Activated CD4-positive, alpha-beta T cell treated with anti-CD3 and anti-CD28 coated beads, Interleukin-2, amount 10 ng/mL, durations not matched to agents 7 days and 5 days (primary cell): ENCODE measurements around the gene NFATC2. TPM values are rescaled to one million over a fixed set of nuclear protein-coding genes. Genes with fewer than 3 reads are reported as not detected.
"Not testable (repeated sequence)": the region's sequence is repeated elsewhere in the genome, so short reads cannot be mapped to it uniquely, and the experiment has no call there.

Experiments used
- CTCF ChIA-PET: fragments of 350-600 bp; sonication (Branson Sonifier 250); formaldehyde crosslinking; loops from one replicate; lab custom pipeline; 2021; ENCODE audit warnings: antibody characterized with exemption; lab: Charles Lee
- POLR2A ChIA-PET: fragments of 350-600 bp; sonication (Branson Sonifier 250); formaldehyde crosslinking; loops from one replicate; lab custom pipeline; 2021; ENCODE audit warnings: antibody characterized with exemption; lab: Charles Lee
- DNase-seq: peaks from one replicate; pipeline ENCODE4 v3.0.0-alpha.2; 2020
- H3K27ac Mint-ChIP-seq: one replicate; pipeline ENCODE4 v1.8.0; 2021; ENCODE audit warnings: mild to moderate bottlenecking, moderate library complexity, mixed read lengths
- H3K27me3 Mint-ChIP-seq: one replicate; pipeline ENCODE4 v1.8.0; 2021; ENCODE audit warnings: mixed read lengths
- H3K36me3 Mint-ChIP-seq: one replicate; pipeline ENCODE4 v1.8.0; 2021; ENCODE audit warnings: low read depth, mixed read lengths
- H3K4me1 Mint-ChIP-seq: one replicate; pipeline ENCODE4 v1.8.0; 2021; ENCODE audit warnings: mixed read lengths
- H3K4me3 Mint-ChIP-seq: one replicate; pipeline ENCODE4 v1.8.0; 2021; ENCODE audit warnings: mild to moderate bottlenecking, moderate library complexity, mixed read lengths
- H3K9me3 Mint-ChIP-seq: one replicate; pipeline ENCODE4 v1.8.0; 2021; ENCODE audit warnings: mixed read lengths
- total RNA-seq, 2 experiments: library from RNA; stranded (reverse); gene quantifications; one replicate each; pipeline ENCODE4 v1.2.3, GENCODE V29; 2021

The NFATC2 gene
- total RNA-seq, 2 experiments from 2014 or later = 62.0 to 68.8 TPM

DNA sequence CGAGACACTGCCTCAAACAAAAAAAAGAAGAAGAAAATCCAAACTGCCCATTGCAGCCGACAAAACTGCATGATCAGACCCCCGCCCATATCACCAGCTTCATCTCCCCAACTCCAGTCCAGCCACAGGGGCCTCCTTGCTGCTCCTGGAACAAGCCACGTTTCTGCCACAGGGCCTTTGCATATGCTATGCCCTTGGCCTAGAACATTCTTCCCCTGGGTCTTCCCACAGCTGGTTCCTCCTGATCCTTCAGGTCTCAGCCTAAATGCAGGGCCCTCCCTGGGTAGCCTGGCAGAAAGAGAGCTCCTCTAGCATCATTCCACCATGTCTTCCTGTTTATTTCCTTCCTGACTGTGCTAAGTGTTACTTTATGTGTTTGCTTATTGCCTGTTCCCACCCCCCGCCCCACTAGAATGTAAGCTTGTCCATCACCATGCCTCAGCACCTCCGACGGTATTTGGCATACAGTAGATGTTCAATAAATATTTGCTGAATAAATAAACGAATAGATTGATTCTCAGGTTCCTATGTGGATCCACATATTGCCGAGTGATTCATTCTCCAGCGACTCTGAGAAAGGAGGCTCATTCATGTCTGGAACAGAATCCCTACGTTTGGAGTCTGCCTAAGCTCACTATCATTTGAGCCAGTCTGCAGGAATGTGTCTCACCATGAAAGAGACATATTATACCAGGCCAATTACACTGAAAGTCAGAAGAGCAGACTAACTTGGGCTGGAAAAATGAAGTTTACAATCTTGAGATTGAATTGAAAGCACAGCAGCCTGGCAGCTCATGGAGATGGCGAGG lies 56.1 kb downstream of the NFATC2 start:
- Mint-ChIP-seq H3K27ac (peak overlapping the region; percentile 15), H3K4me3 (no peak overlapping the region), H3K9me3 (no peaks in the 10 kb centered on the region), H3K4me1 (peaks cover 87% of the 10 kb centered on the region), H3K27me3 (no peaks in the 10 kb centered on the region), H3K36me3 (peaks cover 86% of the 10 kb centered on the region)
- no peak for DNase-seq
- ChIA-PET POLR2A (no interaction called here), CTCF (interaction anchor here (0.8 to 1.3 kb wide), 3 partner anchors 8 to 21 kb away, joined by 3 to 4 read pairs (median 3); no protein-coding TSS in a partner anchor)

DNA sequence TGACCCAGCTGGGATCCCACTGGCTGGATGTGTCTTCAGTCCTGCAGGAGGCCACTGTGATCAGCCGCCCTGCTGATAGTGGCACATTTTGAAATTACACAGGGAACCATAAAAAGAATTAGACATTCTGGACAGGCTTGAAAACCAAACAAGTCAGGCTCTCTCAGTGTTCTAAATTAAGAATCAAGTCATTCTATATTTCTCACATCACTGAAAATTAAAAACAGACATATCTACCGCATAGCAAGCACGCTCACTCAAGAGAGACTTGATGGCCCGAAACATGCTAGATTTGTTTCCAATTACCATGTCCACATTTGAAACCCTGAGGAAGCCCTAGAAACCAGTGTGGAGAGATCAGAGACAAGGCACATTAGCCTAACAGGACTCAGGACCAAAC lies 57.7 kb downstream of the NFATC2 start:
- no peak overlapping the region for H3K4me3 Mint-ChIP-seq

DNA sequence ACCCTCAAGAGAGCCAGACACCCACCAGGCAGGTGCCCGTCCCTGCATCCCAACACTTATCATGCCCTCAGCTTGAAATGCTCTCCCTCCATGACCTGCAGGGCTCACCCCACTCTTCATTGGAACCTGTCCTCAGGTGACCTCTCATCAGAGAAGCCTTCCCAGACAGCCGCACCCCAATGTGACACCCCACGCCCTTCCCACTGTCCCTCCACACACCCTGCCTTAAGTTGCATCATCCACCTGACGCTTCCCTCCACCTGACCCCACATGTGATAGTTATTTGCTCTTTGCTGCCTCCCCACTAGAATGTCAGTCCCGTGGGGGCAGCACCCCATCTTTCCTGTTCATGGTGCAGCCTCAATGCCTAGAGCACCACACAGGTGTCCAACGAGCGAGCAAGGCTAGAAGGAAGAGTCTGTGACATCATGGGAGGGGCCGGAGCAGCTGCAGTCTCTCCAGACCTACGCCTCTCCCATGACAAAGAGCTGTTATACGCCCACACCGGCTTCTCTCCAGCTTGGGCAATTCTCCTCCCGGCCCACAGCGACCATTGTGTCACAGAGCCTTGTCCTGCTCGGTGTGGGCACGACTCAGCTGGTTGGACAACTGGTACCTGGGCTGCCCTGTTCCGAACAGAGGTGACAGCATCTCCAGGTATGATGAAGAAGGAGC lies 58.2 kb downstream of the NFATC2 start:
- H3K36me3 Mint-ChIP-seq = peaks cover 73% of the 10 kb centered on the region
- no peak for DNase-seq
- POLR2A ChIA-PET = no interaction called here
- peaks cover 88% of the 10 kb centered on the region for H3K4me1 Mint-ChIP-seq
- no peaks in the 10 kb centered on the region for H3K9me3 Mint-ChIP-seq
- H3K27ac Mint-ChIP-seq = peak overlapping the region; percentile 51
- H3K27me3 Mint-ChIP-seq = no peaks in the 10 kb centered on the region
- CTCF ChIA-PET = interaction anchor here (1.0 kb wide), 1 partner anchor 67 kb away, joined by 3 read pairs; no protein-coding TSS in a partner anchor
- H3K4me3 Mint-ChIP-seq = no peak overlapping the region

More for the DNA sequence above, 57.7 kb downstream of the NFATC2 start:
- peaks cover 76% of the 10 kb centered on the region for H3K36me3 Mint-ChIP-seq
- CTCF ChIA-PET = interaction anchor here (1.0 kb wide), 1 partner anchor 68 kb away, joined by 3 read pairs; no protein-coding TSS in a partner anchor
- H3K9me3 Mint-ChIP-seq = no peaks in the 10 kb centered on the region
- POLR2A ChIA-PET = no interaction called here
- H3K4me1 Mint-ChIP-seq = peaks cover 88% of the 10 kb centered on the region
- peak overlapping the region; percentile 54 for H3K27ac Mint-ChIP-seq
- no peak for DNase-seq
- no peaks in the 10 kb centered on the region for H3K27me3 Mint-ChIP-seq

DNA sequence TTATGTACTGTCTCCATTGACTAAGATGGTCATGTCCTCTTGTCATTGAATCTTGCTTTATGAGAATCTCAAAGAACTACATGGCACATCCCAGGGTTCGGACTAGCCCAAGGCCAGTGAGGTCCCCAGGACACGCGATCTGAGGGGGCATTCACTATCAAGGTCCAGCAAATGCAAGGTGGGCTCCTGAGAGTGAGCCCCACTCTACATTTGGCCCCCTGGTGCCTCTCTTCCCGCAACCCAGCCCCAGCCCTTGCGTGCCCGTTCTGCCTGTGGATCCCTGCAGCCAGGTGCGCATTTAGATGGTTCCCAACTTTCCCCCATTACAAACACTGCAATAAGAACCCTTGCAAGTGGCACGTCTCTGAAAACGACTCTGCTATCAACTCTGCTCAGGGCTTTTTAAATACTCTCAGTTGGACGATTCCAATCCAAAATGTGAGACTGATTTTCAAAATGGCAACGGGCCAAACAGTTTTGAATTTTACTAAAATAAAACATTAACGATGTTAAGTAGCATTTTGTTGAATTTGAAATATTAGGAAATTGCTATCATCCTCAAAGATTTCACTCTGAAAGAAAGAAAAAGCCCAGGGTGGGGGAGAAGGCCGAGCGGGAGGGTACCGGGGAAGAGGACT lies 59.6 kb downstream of the NFATC2 start:
- Mint-ChIP-seq H3K27ac (peak overlapping the region; percentile 0), H3K27me3 (no peaks in the 10 kb centered on the region), H3K9me3 (peaks cover 6% of the 10 kb centered on the region), H3K36me3 (peaks cover 75% of the 10 kb centered on the region), H3K4me3 (no peak overlapping the region), H3K4me1 (peaks cover 91% of the 10 kb centered on the region)
- CTCF ChIA-PET = interaction anchor here (1.7 kb wide), 1 partner anchor 22 kb away, joined by 4 read pairs; no protein-coding TSS in a partner anchor
- no peak for DNase-seq
- POLR2A ChIA-PET = interaction anchor here (0.6 kb wide), 1 partner anchor 52 kb away, joined by 3 read pairs; no protein-coding TSS in a partner anchor

DNA sequence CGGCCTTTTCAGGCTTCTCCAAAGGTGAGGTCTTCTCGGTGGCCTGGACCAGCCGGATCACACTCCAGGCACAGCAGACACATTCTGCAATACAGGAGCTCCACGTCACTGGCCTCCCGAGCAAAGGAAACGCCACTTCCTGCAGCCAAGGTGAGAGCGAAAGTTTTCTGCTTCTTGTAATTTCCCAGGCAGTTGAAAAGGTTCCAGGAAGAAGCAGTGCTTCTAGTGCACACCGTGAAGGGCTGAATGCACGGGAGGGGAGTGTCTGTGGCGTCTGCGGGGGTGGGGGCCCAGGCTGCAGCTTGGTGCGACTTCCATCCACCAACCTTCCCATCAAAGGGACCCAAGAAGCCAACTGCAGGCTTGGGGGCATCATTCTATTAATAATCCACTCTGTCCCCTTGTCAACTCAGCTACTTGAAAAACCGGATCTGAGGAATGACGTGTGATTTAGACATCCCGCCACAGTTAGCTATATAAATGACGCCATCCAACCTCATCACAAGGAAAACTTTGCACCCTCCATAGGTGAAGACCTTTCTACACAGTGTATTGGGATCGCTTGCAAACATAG lies 61.1 kb downstream of the NFATC2 start:
- Mint-ChIP-seq H3K4me3 (peak overlapping the region; percentile 56), H3K27ac (peak overlapping the region; percentile 87), H3K9me3 (peaks cover 12% of the 10 kb centered on the region), H3K27me3 (no peaks in the 10 kb centered on the region), H3K4me1 (peaks cover 92% of the 10 kb centered on the region), H3K36me3 (peaks cover 71% of the 10 kb centered on the region)
- ChIA-PET POLR2A (interaction anchor here (0.7 to 1.0 kb wide), 3 partner anchors 17 to 49 kb away, joined by 3 read pairs; no protein-coding TSS in a partner anchor), CTCF (interaction anchor here (1.0 to 1.7 kb wide), 7 partner anchors 10 to 688 kb away, joined by 3 to 4 read pairs (median 3); no protein-coding TSS in a partner anchor)
- peak; percentile 60 for DNase-seq

DNA sequence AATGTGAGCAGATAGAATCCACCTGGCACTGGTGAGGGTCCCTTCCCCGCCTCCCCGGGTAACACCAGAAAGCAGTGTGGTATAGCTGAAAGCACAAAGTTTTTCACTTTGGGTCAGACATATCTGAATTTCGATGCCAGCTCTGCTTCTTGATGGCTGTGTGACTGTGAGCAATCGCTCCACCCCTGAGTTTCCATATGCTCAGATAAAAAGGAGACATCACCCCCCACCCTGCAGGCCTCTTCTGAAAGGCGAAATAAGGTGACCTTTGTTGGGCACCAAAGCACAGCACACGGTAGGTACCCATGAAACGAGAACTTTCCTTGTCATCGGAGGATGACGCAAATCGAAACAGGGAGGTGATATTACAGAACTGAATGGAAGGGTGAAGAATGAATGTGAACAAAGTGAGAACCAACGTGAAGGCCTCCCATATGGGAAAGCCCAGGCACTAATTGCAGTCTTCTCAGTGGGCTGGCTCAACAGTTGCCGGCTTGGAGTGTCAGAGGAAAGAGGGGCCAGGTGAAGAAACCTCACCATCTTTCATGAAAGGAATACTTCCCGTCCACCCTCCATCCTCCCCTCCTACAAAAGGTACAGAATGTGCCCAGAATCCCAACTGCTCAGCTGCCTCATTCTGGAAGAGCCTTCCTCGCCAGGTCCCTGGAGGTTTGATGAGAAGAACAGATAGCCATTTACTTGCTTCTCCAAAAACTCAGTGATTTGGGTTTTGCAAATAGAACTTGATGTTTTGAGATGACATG lies 61.8 kb downstream of the NFATC2 start:
- POLR2A ChIA-PET = interaction anchor here (0.7 to 1.0 kb wide), 2 partner anchors 17 to 27 kb away, joined by 3 read pairs; no protein-coding TSS in a partner anchor
- H3K9me3 Mint-ChIP-seq = peaks cover 12% of the 10 kb centered on the region
- peak overlapping the region; percentile 56 for H3K4me3 Mint-ChIP-seq
- H3K27ac Mint-ChIP-seq = peak overlapping the region; percentile 87
- peaks cover 90% of the 10 kb centered on the region for H3K4me1 Mint-ChIP-seq
- CTCF ChIA-PET = interaction anchor here (1.0 to 1.7 kb wide), 5 partner anchors 9 to 687 kb away, joined by 3 to 4 read pairs (median 3); no protein-coding TSS in a partner anchor
- H3K27me3 Mint-ChIP-seq = no peaks in the 10 kb centered on the region
- DNase-seq = peak; percentile 36
- peaks cover 69% of the 10 kb centered on the region for H3K36me3 Mint-ChIP-seq

DNA sequence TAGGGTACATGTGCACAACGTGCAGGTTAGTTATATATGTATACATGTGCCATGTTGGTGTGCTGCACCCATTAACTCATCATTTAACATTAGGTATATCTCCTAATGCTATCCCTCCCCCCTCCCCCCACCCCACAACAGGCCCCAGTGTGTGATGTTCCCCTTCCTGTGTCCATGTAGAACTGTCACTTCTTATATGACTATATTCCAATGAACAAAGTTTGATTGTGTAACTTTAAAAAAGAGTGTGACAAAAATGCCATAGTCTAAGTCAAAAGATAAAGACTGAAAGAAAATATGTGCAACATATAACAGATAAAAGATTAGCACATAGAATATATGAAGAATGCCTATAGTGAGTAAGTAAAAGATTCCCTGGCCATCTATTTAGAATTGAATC lies 66.4 kb downstream of the NFATC2 start:
- DNase-seq, H3K27ac Mint-ChIP-seq, H3K4me3 Mint-ChIP-seq, POLR2A ChIA-PET, H3K27me3 Mint-ChIP-seq: not testable (repeated sequence)
- Mint-ChIP-seq H3K4me1 (peaks cover 74% of the 10 kb centered on the region), H3K9me3 (peaks cover 12% of the 10 kb centered on the region), H3K36me3 (peaks cover 69% of the 10 kb centered on the region)
- CTCF ChIA-PET = interaction anchor here (0.7 to 1.6 kb wide), 2 partner anchors 25 to 27 kb away, joined by 3 to 6 read pairs; no protein-coding TSS in a partner anchor

DNA sequence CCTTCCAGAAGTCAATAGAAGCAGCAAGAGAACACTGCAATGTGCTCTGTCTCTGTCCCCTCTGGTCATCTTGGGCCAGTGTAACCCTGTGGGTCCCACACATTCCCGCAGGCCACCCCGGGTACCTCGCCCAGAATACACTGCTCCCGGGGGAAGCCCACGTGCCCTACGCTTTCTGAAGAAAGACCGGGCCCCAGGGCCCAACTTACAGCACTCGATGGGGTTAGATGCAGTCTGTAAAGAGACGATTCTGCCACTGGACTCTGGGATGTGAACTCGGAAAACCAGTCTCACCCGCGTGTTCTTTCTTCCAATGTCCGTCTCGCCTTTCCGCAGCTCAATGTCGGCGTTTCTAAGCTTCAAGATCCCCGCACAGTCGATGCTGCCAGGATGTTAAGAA lies 68.7 kb downstream of the NFATC2 start:
- no peak overlapping the region for H3K27ac Mint-ChIP-seq
- ChIA-PET CTCF (interaction anchor here (1.6 kb wide), 1 partner anchor 14 kb away, joined by 4 read pairs; no protein-coding TSS in a partner anchor), POLR2A (no interaction called here)
- H3K27me3 Mint-ChIP-seq = no peaks in the 10 kb centered on the region
- H3K4me3 Mint-ChIP-seq = no peak overlapping the region
- H3K36me3 Mint-ChIP-seq = peaks cover 79% of the 10 kb centered on the region
- peaks cover 72% of the 10 kb centered on the region for H3K4me1 Mint-ChIP-seq
- peaks cover 11% of the 10 kb centered on the region for H3K9me3 Mint-ChIP-seq
- no peak for DNase-seq

DNA sequence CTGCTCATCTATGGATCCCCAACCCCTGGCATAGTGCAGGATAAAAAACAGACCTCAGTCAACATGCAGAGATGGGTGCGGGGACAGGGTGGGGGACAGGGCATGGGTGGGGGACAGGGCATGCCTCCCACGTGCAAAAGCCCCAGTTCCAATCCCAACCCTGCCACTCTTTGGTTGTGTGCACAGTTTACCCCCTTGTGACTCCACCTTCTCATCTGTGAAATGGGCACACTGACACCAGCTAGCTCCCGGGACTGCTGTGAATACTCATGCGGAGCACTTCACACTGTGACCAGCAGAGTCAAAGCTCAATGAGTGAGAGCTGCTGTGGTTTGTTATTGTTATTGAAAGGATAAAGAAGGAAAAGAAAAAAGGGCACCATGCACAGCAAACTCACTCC lies 69.3 kb downstream of the NFATC2 start:
- H3K36me3 Mint-ChIP-seq = peaks cover 77% of the 10 kb centered on the region
- H3K27ac Mint-ChIP-seq = peak overlapping the region; percentile 74
- no peak overlapping the region for H3K4me3 Mint-ChIP-seq
- ChIA-PET POLR2A (no interaction called here), CTCF (interaction anchor here (1.6 kb wide), 1 partner anchor 13 kb away, joined by 4 read pairs; no protein-coding TSS in a partner anchor)
- no peaks in the 10 kb centered on the region for H3K27me3 Mint-ChIP-seq
- DNase-seq = no peak
- H3K9me3 Mint-ChIP-seq = peaks cover 7% of the 10 kb centered on the region
- H3K4me1 Mint-ChIP-seq = peaks cover 67% of the 10 kb centered on the region

DNA sequence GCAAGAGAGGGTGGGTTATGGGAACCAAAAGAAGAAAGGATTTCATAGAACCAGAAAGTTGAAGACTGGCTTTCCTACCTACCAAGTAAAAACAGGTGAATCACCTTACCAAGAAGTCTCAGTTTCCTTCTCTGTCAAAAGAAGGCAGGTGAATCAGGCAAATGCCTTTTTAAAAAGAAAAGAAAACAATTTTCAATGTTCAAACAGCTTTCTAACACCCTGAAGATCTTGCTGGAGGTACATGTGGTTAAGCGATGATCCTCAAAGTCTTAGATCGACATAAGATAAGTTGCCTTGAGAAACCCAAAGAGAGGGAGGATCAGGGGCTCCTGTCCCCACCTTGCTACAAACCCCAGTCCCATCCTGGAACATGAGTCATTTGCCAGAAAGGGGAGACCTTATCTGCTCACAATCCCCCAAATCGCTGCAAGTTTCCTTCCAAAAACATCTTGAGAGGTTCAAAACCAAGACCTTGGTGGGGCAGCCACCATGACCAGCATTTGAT lies 71.6 kb downstream of the NFATC2 start:
- Mint-ChIP-seq H3K27me3 (no peaks in the 10 kb centered on the region), H3K4me3 (peak overlapping the region; percentile 3)

DNA sequence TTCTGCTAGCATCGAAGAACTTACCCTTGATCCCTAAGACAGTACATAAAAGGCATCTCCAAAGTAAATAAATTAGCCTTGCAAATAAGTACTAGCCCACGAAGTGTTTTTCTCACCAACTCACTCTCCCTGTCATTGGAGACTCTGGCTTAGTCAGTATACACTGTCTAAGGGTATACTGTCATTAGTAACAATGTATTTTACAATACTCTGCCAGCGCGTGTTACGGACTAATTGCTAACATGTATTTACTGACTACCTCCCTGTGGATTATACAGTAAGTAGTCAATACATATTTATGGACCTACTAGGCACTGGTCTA lies 72.1 kb downstream of the NFATC2 start:
- no peaks in the 10 kb centered on the region for H3K9me3 Mint-ChIP-seq
- no peak for DNase-seq

More for the DNA sequence above, 71.6 kb downstream of the NFATC2 start:
- peaks cover 60% of the 10 kb centered on the region for H3K4me1 Mint-ChIP-seq
- DNase-seq = peak; percentile 36
- H3K36me3 Mint-ChIP-seq = peaks cover 81% of the 10 kb centered on the region
- ChIA-PET CTCF (interaction anchor here (1.1 to 1.3 kb wide), 3 partner anchors 11 to 121 kb away, joined by 4 read pairs; no protein-coding TSS in a partner anchor), POLR2A (interaction anchor here (0.5 to 0.6 kb wide), 2 partner anchors 67 to 70 kb away, joined by 5 to 6 read pairs; no protein-coding TSS in a partner anchor)
- H3K27ac Mint-ChIP-seq = peak overlapping the region; percentile 84
- no peaks in the 10 kb centered on the region for H3K9me3 Mint-ChIP-seq

More for the DNA sequence above, 72.1 kb downstream of the NFATC2 start:
- peaks cover 58% of the 10 kb centered on the region for H3K4me1 Mint-ChIP-seq
- H3K36me3 Mint-ChIP-seq = peaks cover 82% of the 10 kb centered on the region
- POLR2A ChIA-PET = no interaction called here
- peak overlapping the region; percentile 84 for H3K27ac Mint-ChIP-seq
- CTCF ChIA-PET = interaction anchor here (1.2 to 1.3 kb wide), 2 partner anchors 11 to 121 kb away, joined by 4 read pairs; no protein-coding TSS in a partner anchor
- H3K4me3 Mint-ChIP-seq = peak overlapping the region; percentile 3
- no peaks in the 10 kb centered on the region for H3K27me3 Mint-ChIP-seq
